GM08714 (cell line): ENCODE data around the gene PTPRN2.
"Not testable (repeated sequence)": the region's sequence is repeated elsewhere in the genome, so short reads cannot be mapped to it uniquely, and the experiment has no call there.

Source experiments
- H3K4me3 ChIP-seq: fragments of 200-500 bp; sonication (Bioruptor generic); 2 replicates; pipeline ENCODE4 v1.5.1; 2014; ENCODE audit warnings: mild to moderate bottlenecking, low read length, inconsistent platforms
- ZNF274 ChIP-seq: IDR thresholded peaks from 2 replicates; pipeline ENCODE4 v1.6.1; 2012; ENCODE audit warnings: mild to moderate bottlenecking, low read depth, low read length

The PTPRN2 gene

GRCh38 chr7:157743781-157744525 is 843.7 kb downstream of the PTPRN2 start:
- TF ChIP-seq ZNF274: no peak
- no peak overlapping the region for H3K4me3 ChIP-seq

DNA sequence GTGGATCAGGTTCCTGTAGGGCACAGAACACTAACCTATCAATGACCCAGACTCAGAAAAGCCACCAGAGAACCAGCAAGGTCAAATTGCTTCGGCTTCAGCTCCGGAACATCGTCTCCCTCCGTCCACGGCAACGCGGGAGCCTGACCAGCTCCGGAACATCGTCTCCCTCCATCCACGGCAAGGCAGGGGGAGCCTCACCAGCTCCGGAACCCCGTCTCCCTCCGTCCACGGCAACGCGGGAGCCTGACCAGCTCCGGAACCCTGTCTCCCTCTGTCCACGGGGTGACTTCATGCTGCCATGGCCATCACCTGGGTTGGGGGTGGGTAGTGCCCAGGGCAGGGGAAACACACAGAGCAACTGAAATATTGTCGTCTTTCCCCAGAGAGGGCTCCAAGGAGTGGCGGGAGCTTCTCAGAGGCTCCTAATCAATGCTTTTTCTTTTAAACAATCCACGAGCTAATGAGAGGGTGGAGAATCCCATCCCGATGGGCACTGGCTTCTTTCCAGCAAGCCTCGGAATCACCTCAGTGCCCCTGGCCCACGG is 847.3 kb downstream of the PTPRN2 start:
- no peak overlapping the region for H3K4me3 ChIP-seq
- no peak for TF ChIP-seq ZNF274

GRCh38 chr7:157739650-157740049 is 848.0 kb downstream of the PTPRN2 start:
- no peak for TF ChIP-seq ZNF274
- H3K4me3 ChIP-seq: no peak overlapping the region

DNA sequence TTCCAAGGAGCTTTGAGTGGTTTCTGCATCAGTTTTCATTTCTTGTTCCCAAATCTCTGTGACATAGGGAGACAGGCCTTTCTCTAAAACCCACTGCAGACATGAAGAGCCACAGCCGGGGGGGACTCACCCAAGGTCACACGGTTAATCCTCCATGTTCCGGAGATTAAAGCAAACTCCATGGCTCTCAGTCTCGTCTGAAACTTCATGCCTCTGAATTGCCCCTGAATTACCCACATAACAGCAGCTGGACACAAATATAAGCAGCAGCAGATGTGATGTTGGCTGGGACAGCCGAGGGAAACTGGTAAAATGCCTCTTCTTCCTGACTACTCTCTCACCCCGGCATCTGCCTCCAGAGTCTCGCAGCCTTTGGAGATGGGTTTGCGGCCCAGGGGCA is 848.6 kb downstream of the PTPRN2 start:
- no peak overlapping the region for H3K4me3 ChIP-seq
- TF ChIP-seq ZNF274: no peak

DNA sequence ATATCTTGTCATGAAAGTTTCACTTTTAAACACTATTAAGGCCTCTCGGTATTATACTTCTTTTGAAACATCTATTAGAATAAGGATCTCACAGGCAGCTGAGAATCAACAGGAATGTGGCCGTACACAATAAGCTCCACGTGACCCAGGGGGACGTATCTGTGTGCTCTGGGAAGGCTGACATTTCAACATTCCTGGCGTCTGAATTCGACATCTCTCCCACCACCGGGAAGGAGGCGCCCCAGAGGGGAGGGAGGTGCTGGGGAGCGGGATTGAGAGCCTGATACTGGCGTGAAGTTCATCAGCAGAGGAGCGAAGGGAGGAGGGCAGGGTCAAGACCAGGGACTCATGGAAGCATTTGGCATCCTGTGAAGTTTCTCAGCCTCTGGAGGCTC is 849.6 kb downstream of the PTPRN2 start:
- no peak overlapping the region for H3K4me3 ChIP-seq
- no peak for TF ChIP-seq ZNF274

- no peak for TF ChIP-seq ZNF274
- H3K4me3 ChIP-seq: no peak overlapping the region
Observed at GRCh38 chr7:157737151-157738065, 850.2 kb downstream of the PTPRN2 start.

GRCh38 chr7:157736341-157736740 is 851.3 kb downstream of the PTPRN2 start:
- H3K4me3 ChIP-seq: no peak overlapping the region
- TF ChIP-seq ZNF274: no peak

GRCh38 chr7:157735826-157736225 is 851.8 kb downstream of the PTPRN2 start:
- no peak for TF ChIP-seq ZNF274
- H3K4me3 ChIP-seq: no peak overlapping the region

DNA sequence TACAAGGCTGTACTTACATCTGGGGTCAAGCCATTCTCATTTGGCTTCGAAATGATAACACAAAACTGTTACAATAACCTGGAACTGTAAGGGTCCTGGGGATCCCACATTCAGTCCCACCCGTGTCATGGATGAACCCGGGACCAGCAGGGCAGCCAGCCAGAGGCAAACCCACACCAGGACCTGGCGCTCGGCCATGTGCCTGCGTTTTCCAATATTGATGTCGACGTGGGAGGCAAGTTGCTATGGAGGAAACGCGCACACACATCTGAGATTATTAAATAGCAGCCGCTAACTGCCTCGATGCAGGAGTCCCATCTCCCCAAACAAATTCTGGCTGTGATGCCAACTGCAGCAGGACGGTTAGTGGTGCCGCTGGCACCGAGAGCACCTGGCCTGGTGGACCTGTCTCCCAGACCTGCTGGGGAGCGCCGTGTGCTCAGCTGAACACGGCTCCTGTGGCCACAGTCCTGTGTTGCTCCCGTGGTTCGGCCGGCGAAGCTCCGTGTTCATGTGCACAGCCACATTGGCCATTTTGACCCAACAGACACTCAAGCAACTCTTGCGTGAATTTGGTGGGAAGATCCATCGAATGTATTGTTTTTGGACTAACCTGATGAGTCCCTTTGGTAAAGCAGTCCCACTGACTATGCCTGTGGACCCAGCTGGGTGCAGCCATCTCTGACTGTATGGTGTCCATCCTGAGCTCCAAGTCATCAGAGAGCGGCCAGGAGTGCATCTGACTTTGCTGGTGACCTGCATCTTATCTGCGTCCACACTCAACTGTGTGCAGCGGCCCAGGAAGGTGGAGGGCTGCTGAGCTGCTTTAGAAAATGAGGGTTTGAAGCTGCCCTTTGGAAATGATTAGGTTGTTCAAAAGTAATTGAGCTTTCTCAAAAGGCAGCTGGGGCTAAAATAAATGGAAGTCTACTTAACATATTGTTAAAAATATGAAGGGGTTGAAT is 852.7 kb downstream of the PTPRN2 start:
- H3K4me3 ChIP-seq: no peak overlapping the region
- TF ChIP-seq ZNF274: no peak

DNA sequence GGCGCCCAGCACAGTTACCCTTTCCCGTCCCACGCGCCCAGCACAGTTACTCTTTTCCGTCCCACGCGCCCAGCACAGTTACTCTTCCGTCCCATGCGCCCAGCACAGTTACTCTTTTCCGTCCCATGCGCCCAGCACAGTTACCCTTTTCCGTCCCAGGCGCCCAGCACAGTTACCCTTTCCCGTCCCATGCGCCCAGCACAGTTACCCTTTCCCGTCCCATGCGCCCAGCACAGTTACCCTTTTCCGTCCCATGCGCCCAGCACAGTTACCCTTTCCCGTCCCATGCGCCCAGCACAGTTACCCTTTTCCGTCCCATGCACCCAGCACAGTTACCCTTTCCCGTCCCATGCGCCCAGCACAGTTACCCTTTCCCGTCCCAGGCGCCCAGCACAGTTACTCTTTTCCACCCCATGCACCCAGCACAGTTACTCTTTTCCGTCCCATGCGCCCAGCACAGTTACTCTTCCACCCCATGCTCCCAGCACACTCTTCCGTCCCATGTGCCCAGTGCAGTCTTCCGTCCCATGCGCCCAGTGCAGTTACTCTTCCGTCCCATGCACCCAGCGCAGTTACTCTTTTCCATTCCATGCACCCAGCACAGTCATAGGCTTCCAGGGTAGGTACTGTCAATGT is 853.7 kb downstream of the PTPRN2 start:
- H3K4me3 ChIP-seq: not testable (repeated sequence)

DNA sequence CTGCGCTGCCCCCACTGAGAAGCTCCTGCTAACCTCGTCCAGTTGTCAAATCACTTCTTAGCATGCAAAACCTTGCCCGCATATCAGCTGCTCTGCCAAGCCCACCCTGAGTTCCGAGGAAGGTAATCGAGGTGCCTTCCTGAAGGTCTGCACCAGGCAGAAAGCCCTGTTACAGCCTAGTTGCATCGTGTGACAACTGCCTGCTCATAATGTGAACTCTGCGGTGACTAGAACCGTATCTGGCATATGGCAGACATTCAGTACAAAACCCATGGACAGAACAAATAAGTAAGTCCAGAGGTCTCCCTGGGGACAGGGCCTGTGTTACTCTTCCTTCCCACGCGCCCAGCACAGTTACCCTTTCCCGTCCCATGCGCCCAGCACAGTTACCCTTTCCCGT is 856.5 kb downstream of the PTPRN2 start:
- no peak for TF ChIP-seq ZNF274
- H3K4me3 ChIP-seq: no peak overlapping the region

- no peak overlapping the region for H3K4me3 ChIP-seq
- TF ChIP-seq ZNF274: no peak
Observed at GRCh38 chr7:157730614-157731013, 857.0 kb downstream of the PTPRN2 start.

- no peak for TF ChIP-seq ZNF274
- H3K4me3 ChIP-seq: no peak overlapping the region
Observed at GRCh38 chr7:157729566-157729965, 858.1 kb downstream of the PTPRN2 start.
